Left lobe of liver (tissue), 2 donors: ENCODE data around the gene GALNT6. TPM values are rescaled to one million over a fixed set of nuclear protein-coding genes. Genes with fewer than 3 reads are reported as not detected.
"Not testable (repeated sequence)": the region's sequence is repeated elsewhere in the genome, so short reads cannot be mapped to it uniquely, and the experiment has no call there.

Experiments used
- ATAC-seq: fragments of 200-7000 bp; cut with Tn5 transposase; one replicate; pipeline ENCODE4 v1.9.1; 2020; ENCODE audit warnings: mild to moderate bottlenecking, moderate library complexity
- DNase-seq: peaks from one replicate; pipeline ENCODE4 v3.0.0-alpha.2; 2020; ENCODE audit warnings: low spot score
- total RNA-seq: library from RNA; stranded (reverse); gene quantifications from one replicate; pipeline ENCODE4 v1.2.1, GENCODE V29; 2021
- donor health status: DM: no; HTN: no; CAD: no; lungs with moderate emphysema.
- donor health status: DM: no; HTN: yes; CAD: no.

GALNT6 gene
- total RNA-seq, 1 donor from 2014 or later = 1.7 TPM

GRCh38 chr12:51360315-51360714, 30.9 kb downstream of the GALNT6 start:
- DNase-seq = no peak
- no peak for ATAC-seq

DNA sequence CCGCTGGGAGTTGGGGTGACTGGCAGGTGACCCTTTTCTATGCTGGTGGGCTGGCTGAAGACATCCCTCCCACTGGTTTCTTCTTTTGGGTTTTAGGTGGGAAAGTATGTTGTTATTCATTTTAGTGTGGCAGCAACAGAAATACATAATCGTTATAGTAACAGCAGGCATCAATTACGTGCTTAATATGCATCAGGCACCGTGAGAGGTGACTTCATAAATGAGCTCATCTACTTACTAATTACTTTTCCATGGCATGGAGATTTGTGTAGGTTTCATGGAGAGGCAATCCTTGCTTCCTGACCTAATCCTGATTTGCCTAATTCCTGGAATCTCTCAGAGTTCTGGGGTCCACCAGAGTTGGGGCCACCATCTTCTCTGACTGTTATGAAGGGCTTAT, 31.4 kb downstream of the GALNT6 start:
- no peak for DNase-seq
- no peak for ATAC-seq

DNA sequence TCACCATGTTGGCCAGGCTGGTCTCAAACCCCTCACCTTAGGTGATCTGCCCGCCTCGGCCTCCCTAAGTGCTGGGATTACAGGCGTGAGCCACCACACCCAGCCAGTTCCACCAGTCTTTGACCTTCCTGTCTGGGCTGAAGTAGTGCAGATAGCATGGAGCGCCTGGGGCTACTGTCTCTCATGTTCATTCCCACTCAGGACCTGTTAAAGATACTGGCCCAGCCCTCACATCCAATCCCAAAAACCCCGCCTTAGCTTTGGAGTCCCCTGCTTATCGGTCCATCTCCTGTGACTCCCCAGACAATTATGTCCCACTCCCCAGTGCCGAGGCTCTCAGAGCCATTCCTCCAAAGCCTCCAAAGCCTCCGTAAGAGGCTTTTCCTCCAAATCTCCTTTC, 32.7 kb downstream of the GALNT6 start:
- DNase-seq = no peak
- no peak for ATAC-seq

- ATAC-seq = no peak
- DNase-seq = no peak
Observed at GRCh38 chr12:51357374-51358047, 33.7 kb downstream of the GALNT6 start.

DNA sequence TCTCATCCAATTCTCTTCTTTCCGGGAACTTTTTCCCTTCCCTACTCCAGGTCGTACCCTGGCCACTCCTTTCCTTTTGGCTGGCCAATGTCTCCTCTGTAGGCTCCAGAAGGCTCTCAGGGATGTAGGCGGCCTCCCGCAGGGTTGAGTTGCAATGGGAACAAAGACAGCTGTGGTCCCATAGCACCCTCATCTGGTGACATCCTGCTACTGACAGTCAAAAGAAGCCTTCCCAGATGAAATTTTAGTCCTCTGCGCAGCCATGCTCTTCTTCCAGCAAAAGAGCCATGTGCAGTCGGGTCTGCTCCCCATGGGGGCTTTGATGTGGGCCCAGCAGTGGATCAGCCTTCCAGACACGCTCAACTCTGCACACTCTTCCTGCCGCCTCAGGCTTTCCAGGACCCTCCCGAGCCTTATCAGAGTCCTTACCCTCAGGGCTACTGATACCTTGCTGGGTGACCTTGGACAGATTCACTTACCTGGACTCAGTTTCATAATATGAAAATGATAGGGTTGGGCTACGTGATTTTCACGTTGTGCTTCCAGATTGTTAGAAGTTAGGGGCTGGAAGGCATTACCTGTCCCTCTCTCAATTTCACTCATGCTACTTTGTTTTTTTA, 39.2 kb downstream of the GALNT6 start:
- peak; percentile 89 for ATAC-seq
- no peak for DNase-seq

GRCh38 chr12:51349026-51349425, 42.2 kb downstream of the GALNT6 start:
- ATAC-seq (no peak), DNase-seq (no peak)

DNA sequence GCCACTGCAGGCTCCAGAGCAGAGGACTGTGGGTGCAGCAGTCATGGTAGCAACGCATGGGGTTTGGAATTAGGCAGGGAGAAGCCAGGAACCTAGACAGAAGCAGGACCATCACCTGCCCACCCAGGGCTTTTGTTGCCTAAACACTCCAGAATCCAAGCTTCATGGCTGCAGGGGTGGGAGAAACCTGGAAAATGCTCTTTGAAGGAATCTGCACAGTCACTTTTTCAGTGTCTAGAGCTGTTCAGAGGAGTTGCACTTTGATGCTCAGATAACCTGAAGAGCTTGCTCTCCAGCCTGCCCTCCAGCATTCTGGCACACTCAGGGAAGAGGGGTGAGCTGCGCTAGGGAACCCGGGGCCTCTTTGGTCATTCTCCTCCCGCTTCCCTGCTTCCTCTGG, 43.1 kb downstream of the GALNT6 start:
- no peak for DNase-seq

DNA sequence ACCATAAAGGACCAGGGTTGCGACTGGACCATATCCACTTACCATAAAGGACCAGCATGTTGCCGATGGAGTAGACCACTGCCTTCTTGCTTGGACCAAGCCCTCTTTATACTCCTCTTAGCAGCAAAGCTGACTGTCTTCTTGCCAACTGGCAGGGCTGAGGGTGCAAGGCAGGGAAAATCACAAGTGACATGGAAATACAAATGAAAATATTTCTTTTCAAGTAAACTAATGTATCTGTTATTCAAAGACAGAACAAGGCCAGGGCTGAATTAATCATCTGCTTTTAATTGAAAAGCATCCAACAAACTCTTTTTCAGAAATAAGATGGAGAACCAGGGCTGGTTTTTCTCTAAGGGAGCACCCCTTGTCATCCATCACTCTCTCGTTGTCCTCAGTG, 44.6 kb downstream of the GALNT6 start, which contains the start of gene CELA1:
Gene CELA1 (minus strand): TSS at position 99 of the 400 bp plus-strand sequence. CDS start 41 bp downstream, at position 58.
- DNase-seq = no peak
- no peak for ATAC-seq

More for the DNA sequence above, 43.1 kb downstream of the GALNT6 start:
- ATAC-seq = no peak

- ATAC-seq (no peak), DNase-seq (no peak)
Observed at GRCh38 chr12:51345681-51346080, 45.5 kb downstream of the GALNT6 start.

- DNase-seq (no peak), ATAC-seq (no peak)
Observed at GRCh38 chr12:51343201-51343600, 48.0 kb downstream of the GALNT6 start.

DNA sequence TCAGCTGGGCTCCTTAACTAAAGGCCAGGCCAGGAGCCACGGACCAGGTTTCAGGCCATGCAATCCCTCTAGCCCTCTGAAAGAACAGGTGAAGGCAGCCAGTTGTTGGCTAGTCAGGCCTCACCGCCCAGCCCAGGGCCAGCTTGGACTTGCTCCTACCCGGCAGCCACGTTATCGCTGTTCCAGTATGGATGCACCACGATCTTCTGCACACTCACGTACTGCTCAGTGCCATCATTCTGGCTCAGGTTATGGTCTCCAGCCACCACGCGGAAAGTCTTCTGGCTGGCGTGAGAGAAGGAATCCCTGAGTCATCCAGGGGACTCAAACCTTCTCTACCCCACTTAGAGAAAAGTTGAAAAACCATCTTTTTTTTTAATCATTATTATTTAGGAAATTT, 48.8 kb downstream of the GALNT6 start:
- no peak for DNase-seq
- no peak for ATAC-seq

- peak; percentile 66 for DNase-seq
- peak; percentile 99 for ATAC-seq
Observed at GRCh38 chr12:51341251-51342007, 49.8 kb downstream of the GALNT6 start.

DNA sequence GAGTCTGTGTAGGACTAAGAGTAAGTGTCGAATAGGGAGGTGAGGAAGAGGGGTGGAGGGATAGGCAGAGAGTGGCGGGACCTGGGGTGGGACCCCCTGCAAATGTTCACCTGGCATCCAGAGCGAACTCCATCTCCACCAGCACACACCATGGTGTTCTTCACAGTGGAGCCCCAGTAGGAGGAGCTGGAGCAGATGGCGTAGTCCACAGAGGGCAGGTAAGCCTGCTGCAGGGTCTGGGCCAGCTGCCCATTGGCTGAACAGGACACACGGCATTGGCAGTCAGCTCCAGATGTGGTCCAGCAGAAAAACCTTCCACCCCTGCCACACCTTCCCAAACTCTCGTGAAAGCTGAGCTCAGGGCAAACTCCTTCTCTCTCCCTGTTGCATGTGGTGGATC, 51.5 kb downstream of the GALNT6 start:
- no peak for DNase-seq
- ATAC-seq = no peak

DNA sequence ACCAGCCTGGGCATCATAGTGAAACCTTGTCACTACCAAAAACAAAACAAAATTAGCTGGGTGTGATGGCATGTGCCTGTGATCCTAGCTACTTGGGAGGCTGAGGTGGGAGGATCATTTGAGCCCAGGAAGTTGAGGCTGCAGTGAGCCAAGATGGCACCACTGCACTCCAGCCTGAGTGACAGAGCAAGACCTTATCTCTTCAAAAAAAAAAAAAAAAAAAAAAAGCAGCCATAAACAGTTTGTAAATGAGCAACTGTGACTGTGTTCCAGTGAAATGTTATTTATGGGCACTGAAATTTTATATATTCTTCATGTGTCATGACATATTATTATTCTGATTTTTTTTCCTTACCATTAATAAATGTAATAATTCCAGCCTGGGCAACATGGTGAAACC, 53.9 kb downstream of the GALNT6 start:
- not testable (repeated sequence) for DNase-seq, ATAC-seq

GRCh38 chr12:51335931-51336330, 55.3 kb downstream of the GALNT6 start:
- no peak for DNase-seq
- ATAC-seq = no peak

DNA sequence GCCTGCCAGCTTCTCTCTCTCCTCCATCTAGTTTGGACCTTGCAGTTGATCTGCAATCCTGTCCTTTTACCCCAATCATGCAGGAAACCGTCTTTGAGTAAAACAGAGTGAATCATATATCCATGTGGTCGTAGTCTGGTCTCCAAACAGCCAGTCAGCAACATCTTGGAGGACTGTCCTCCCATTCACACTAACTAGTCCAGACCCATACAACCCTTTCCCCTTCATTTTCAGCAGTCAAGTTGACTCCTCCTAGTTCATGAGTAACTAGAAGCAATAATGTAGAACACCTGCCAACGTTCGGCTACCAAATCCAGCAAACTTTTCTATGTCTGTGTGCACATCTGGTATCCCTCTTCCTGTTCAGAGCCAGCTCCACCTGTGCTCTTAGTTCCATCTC, 56.4 kb downstream of the GALNT6 start:
- ATAC-seq (no peak), DNase-seq (no peak)

GRCh38 chr12:51333536-51333935, 57.7 kb downstream of the GALNT6 start:
- DNase-seq (no peak), ATAC-seq (no peak)

GRCh38 chr12:51330186-51330585, 61.0 kb downstream of the GALNT6 start:
- no peak for DNase-seq
- no peak for ATAC-seq

- no peak for ATAC-seq
- no peak for DNase-seq
Observed at GRCh38 chr12:51329742-51330141, 61.5 kb downstream of the GALNT6 start.

GRCh38 chr12:51328587-51328986, 62.6 kb downstream of the GALNT6 start:
- ATAC-seq = no peak
- no peak for DNase-seq

DNA sequence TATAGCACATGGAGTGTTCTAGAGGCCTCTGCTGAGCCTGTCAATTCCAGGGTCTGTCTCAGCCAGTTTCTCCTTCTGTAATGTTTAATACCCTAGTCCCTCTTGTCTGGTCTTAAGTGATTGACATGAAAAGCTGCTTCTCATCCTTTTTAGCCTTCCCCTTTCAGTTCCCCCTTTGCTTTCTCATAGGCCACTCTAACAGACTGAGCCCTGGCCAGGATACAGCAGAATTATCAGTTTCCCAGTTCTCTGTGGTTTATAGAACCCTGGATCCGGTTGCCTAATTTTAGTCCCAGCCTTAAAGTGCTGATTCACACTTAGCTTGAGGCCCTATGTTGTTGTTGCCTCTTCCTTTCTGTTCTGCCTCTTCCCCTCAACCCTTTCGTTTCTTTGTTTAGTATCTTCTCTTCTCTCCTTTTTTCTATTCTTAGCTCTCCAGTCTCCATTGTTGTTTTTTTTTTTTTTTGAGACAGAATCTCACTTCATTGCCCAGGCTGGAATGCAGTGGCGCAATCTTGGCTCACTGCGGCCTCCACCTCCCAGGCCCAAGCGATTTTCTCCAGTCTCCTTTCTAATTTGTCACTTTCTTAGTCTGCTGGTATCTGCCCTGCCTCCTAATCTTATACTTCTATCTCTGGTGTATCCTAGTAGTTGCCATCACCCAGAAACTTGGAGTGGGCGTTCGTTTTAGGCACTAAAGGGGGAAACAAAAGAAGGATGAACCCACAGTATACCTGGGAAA, 64.3 kb downstream of the GALNT6 start:
- ATAC-seq (peak; percentile 55), DNase-seq (no peak)
